ENCODE measurements around the gene ITGB7. TPM values are rescaled to one million over a fixed set of nuclear protein-coding genes. Genes with fewer than 3 reads are reported as not detected.
A peak's percentile ranks its signal among the peaks of the same experiment; 100 is the strongest.

ITGB7 gene
- total and polyA plus RNA-seq, 9 of the 15 experiments (the other 6 are each of a cell fraction or from before 2014, with no cell fraction given): 0.06 to 2.0 (median 0.67) TPM

- TF ChIP-seq ESRRB (CRISPR knock-in tag; IDR thresholded peaks at IDR 0.05; ENCODE audit: borderline replicate concordance): no peak
- TF ChIP-seq ARID2 (IDR thresholded peaks at IDR 0.05): no peak
- no peak for TF ChIP-seq MCM5 (IDR thresholded peaks at IDR 0.05; ENCODE audit: low read depth)
- no peak for TF ChIP-seq CREBBP (IDR thresholded peaks at IDR 0.05; ENCODE audit: low read depth, low read length)
- TF ChIP-seq SNIP1 (IDR thresholded peaks at IDR 0.05; ENCODE audit: low read depth): no peak
- TF ChIP-seq ZNF175 (CRISPR knock-in tag; IDR thresholded peaks at IDR 0.05; ENCODE audit: low read depth): no peak
- no peak for TF ChIP-seq ZNF12 (CRISPR knock-in tag; IDR thresholded peaks at IDR 0.05)
- no peak for TF ChIP-seq FOXK2 (conservative IDR thresholded peaks at IDR 0.05 in 1 of 2, IDR thresholded peaks at IDR 0.05 in 1 of 2; ENCODE audit: low read depth in 2 of 2)
- TF ChIP-seq, protein P1, sequence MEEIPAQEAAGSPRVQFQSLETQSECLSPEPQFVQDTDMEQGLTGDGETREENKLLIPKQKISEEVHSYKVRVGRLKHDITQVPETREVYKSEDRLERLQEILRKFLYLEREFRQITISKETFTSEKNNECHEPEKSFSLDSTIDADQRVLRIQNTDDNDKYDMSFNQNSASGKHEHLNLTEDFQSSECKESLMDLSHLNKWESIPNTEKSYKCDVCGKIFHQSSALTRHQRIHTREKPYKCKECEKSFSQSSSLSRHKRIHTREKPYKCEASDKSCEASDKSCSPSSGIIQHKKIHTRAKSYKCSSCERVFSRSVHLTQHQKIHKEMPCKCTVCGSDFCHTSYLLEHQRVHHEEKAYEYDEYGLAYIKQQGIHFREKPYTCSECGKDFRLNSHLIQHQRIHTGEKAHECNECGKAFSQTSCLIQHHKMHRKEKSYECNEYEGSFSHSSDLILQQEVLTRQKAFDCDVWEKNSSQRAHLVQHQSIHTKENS (CRISPR knock-in tag; IDR thresholded peaks at IDR 0.05): no peak
- TF ChIP-seq PHF21A (IDR thresholded peaks at IDR 0.05; ENCODE audit: borderline replicate concordance, low read depth): no peak
- TF ChIP-seq FIP1L1 (IDR thresholded peaks at IDR 0.05; ENCODE audit: low read depth, low read length, poor library complexity, severe bottlenecking): no peak
- TF ChIP-seq ZNF277 (CRISPR knock-in tag; IDR thresholded peaks at IDR 0.05; ENCODE audit: borderline replicate concordance): no peak
- TF ChIP-seq, protein P2, sequence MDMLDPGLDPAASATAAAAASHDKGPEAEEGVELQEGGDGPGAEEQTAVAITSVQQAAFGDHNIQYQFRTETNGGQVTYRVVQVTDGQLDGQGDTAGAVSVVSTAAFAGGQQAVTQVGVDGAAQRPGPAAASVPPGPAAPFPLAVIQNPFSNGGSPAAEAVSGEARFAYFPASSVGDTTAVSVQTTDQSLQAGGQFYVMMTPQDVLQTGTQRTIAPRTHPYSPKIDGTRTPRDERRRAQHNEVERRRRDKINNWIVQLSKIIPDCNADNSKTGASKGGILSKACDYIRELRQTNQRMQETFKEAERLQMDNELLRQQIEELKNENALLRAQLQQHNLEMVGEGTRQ (CRISPR knock-in tag; IDR thresholded peaks at IDR 0.05): no peak
- TF ChIP-seq DMBX1 (CRISPR knock-in tag; IDR thresholded peaks at IDR 0.05; ENCODE audit: borderline replicate concordance): no peak
- no peak for TF ChIP-seq LEF1 (IDR thresholded peaks at IDR 0.05)
- no peak for TF ChIP-seq CBFB (CRISPR knock-in tag; IDR thresholded peaks at IDR 0.05)
- no peak for TF ChIP-seq HNRNPLL (IDR thresholded peaks at IDR 0.05; ENCODE audit: low read depth, low read length, poor library complexity, severe bottlenecking)
- TF ChIP-seq NR2C1 (IDR thresholded peaks at IDR 0.05): no peak
- TF ChIP-seq NR2C1 (tag; IDR thresholded peaks at IDR 0.05): no peak
- Histone ChIP-seq H3K79me2 (ENCODE audit: control insufficient read depth, insufficient read depth, low read length) (no peaks in the 10 kb centered on the region), H3K4me1 (replicated peaks in 1 of 2; ENCODE audit: control insufficient read depth in 2 of 2, insufficient read depth in 2 of 2, low read length in 2 of 2) (peaks cover 9 to 21% of the 10 kb centered on the region in 2 experiments; a peak in 3 of 5 replicates), H3K27me3 (ENCODE audit: control insufficient read depth in 2 of 2, insufficient read depth in 2 of 2, low read length in 2 of 2) (no peaks in the 10 kb centered on the region), H3K36me3 (ENCODE audit: control insufficient read depth, insufficient read depth, low read length) (peaks cover 7% of the 10 kb centered on the region; the same call in 1 of the 3 replicates), H2AFZ (ENCODE audit: low read depth, low read length) (no peak overlapping the region), H3K9me3 (replicated peaks; ENCODE audit: control insufficient read depth, insufficient read depth, low read depth, low read length) (no peaks in the 10 kb centered on the region), H3K9me1 (ENCODE audit: control insufficient read depth, insufficient read depth, low read length) (no peaks in the 10 kb centered on the region), H3K4me2 (ENCODE audit: insufficient read depth, low read length) (no peak overlapping the region), H3K27ac (ENCODE audit: extremely low read depth, low read depth, low read length) (no peak overlapping the region), H3K9ac (ENCODE audit: insufficient read depth in 1 of 2, low read depth in 2 of 2, low read length in 2 of 2) (peak overlapping the region in 1 of 2 experiments; percentile 23; a peak in 1 of 4 replicates), H3K4me3 (no peak overlapping the region), H4K20me1 (replicated peaks; ENCODE audit: control insufficient read depth, insufficient read depth, low read length) (peaks cover 4% of the 10 kb centered on the region; the same call in 1 of the 2 replicates)
- no peak for ATAC-seq
- ChIA-PET POLR2A (interaction anchor here (0.5 to 1.9 kb wide), 3 partner anchors 7 to 307 kb away, joined by 3 to 8 read pairs (median 4); partner anchors contain the start of genes ITGB7 and TARBP2), CTCF (ENCODE audit: low intra/inter-chr PET ratio) (no interaction called here)
- FAIRE-seq: no peak
- DNase-seq (ENCODE audit: extremely low read depth in 1 of 4, low spot score in 3 of 4): no peak
- in situ Hi-C loops (cut with MboI) (no loop called here), intact Hi-C loops (cut with micrococcal nuclease) (no loop called here)
- 34% methylated on average over 11 of the region's 11 CpGs for WGBS (ENCODE audit: insufficient coverage, low coverage, missing lambda C conversion rate)
- BruUV-seq (replicated peaks): no TSS peak
Observed at GRCh38 chr12:53193985-53194716, 12.9 kb downstream of the ITGB7 start.
